AG10803 (cell line): ENCODE measurements around the gene CPNE6.
"Not testable (repeated sequence)": the region's sequence is repeated elsewhere in the genome, so short reads cannot be mapped to it uniquely, and the experiment has no call there.

Experiments used
- DNase-seq: peaks from one replicate; pipeline ENCODE4 v3.0.0; 2010; ENCODE audit warnings: low read depth
- H3K4me3 ChIP-seq: 2 replicates; pipeline ENCODE4 v1.5.1; 2011; ENCODE audit warnings: mild to moderate bottlenecking, low read length, control low read depth
- CTCF ChIP-seq: conservative IDR thresholded peaks from 2 replicates; pipeline ENCODE4 v1.5.1; 2011; ENCODE audit warnings: mild to moderate bottlenecking, low read length, control low read depth, inconsistent platforms

CPNE6 gene

GRCh38 chr14:24071144-24071697 lies at the start of gene CPNE6:
TSS of gene CPNE6 (plus strand) at chr14:24071562. CDS start at chr14:24072937, 1,375 bp downstream.
- DNase-seq, result no peak
- no peak for TF ChIP-seq CTCF
- no peak within 1 kb of the TSS for H3K4me3 ChIP-seq

- not testable (repeated sequence) for DNase-seq, H3K4me3 ChIP-seq
Measured at GRCh38 chr14:24024939-24025418, 46.4 kb upstream of the CPNE6 start.

- H3K4me3 ChIP-seq, DNase-seq: not testable (repeated sequence)
Measured at GRCh38 chr14:24029687-24030086, 41.7 kb upstream of the CPNE6 start.

DNA sequence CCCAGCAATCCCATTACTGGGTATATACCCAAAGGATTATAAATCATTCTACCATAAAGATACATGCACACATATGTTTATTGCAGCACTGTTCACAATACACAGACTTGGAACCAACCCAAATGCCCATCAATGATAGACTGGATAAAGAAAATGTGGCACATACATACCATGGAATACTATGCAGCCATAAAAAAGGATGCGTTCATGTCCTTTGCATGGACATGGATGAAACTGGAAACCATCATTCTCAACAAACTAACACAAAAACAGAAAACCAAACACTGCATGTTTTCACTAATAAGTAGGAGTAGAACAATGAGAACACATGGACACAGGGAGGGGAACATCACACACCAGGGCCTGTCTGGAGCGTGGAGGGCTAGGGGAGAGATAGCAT lies 40.0 kb upstream of the CPNE6 start:
- DNase-seq, H3K4me3 ChIP-seq: not testable (repeated sequence)

DNA sequence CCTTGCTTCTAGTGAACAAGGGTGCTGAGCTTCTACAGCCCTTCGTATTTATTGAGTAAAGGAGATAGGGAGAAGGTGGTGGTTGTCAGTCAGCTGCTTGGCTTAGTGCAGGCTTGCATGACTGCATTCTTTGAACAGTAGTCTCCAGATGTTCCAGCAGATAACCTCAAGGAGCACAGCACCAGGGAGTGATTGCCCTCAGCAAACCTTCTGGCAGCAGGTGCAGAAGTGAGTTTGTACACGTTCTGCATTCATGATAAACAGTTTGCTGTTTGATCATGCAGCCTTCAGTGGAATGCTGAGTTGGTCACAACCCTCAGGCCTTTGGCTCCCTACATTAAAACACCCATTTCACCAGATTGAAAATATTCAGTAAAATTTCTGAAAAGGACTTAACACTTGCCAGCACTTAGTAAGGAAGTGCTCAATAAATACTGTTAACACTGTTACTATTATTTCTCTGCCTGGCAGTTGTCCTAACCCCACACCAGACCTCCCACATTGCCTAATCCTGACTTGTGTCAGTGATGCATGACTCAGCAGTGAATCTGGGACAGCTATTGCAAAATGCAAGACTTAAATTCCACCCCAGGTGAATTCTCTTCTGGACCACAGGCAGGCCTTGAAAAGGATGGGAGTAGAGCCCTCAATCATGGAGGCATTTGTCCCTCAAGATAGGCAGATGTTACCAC lies 38.5 kb upstream of the CPNE6 start:
- TF ChIP-seq CTCF, result no peak
- no peak overlapping the region for H3K4me3 ChIP-seq
- peak; percentile 94 for DNase-seq

- not testable (repeated sequence) for H3K4me3 ChIP-seq, DNase-seq
Measured at GRCh38 chr14:24035769-24036168, 35.6 kb upstream of the CPNE6 start.

DNA sequence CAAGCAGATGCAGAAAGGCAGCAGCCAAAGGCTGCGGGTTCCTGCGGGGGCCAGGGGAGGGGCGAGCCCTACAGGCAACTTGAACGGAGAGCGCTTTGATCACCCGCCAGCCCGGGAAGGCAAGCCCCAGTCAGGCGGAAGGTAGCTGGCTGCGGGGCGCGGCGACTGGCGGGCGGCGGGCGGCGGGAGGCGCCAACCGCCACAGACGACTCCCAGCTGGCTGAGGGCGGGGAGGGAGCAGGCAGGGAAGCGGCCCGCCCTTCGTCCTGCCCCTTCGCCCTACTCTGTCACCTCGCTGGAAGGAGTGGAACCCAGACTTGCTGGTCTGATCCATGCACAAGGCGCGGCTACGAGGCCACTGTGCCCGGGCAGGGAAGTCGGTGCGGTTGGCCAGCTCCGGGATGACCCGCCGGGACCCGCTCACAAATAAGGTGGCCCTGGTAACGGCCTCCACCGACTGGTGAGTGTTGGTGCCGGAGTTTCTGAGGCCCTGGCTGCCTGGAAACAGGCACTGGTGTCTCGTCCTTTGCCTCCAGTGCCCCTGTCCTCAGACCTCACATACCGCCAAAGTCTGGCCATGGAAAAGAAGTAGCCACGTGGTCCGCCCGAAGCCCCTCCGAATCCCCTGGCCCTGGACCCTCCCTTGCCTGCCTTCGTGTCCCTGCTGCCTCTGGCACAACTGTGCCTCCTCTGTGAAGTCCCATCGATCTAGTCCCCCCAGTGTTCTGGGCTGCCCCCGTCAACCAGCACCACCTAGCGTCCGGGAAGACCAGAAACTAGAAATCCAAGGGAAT lies 35.0 kb upstream of the CPNE6 start:
- peak overlapping the region; percentile 69 for H3K4me3 ChIP-seq
- TF ChIP-seq CTCF, result peak; percentile 78
- peak; percentile 71 for DNase-seq

- DNase-seq, result not testable (repeated sequence)
- peak overlapping the region; percentile 69 for H3K4me3 ChIP-seq
Measured at GRCh38 chr14:24036963-24037657, 34.3 kb upstream of the CPNE6 start.

DNA sequence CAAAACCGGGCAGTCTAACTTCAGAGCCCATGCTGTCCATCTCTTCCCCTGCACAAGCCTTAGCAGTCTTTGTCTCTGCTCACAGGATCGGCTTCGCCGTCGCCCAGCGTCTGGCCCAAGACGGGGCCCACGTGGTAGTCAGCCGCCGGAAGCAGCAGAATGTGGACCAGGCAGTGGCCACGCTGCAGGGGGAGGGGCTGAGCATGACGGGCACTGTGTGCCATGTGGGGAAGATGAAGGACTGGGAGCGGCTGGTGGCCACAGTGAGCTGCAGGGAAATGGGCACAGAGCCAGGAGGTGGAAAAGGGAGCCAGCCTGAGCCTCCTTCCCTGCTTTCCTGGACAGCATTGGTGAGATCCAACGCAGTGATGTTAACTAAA lies 33.7 kb upstream of the CPNE6 start:
- H3K4me3 ChIP-seq, result no peak overlapping the region
- no peak for DNase-seq
- no peak for TF ChIP-seq CTCF
